Spinal cord (tissue), 10 donors: Measurements from ENCODE around the gene ZNF680. TPM values are rescaled to one million over a fixed set of nuclear protein-coding genes. Genes with fewer than 3 reads are reported as not detected.
"Not testable (repeated sequence)": the region's sequence is repeated elsewhere in the genome, so short reads cannot be mapped to it uniquely, and the experiment has no call there.

Experiments used
- DNase-seq, 6 donors: peaks; one replicate each; pipeline versions ENCODE4 v3.0.0 to v3.0.0-alpha.2; 2013 to 2015; ENCODE audit warnings: low spot score in 6 of 6, low read depth in 4 of 6
- H3K27ac ChIP-seq: one replicate; pipeline ENCODE4 v1.5.1; 2013; ENCODE audit warnings: low read depth, low read length, control low read depth
- H3K27me3 ChIP-seq: one replicate; pipeline ENCODE4 v1.6.1; 2013; ENCODE audit warnings: low read length; ENCODE audit not compliant: control insufficient read depth, insufficient read depth
- H3K36me3 ChIP-seq: one replicate; pipeline ENCODE4 v1.6.1; 2013; ENCODE audit warnings: low read length; ENCODE audit not compliant: control insufficient read depth, insufficient read depth
- H3K4me1 ChIP-seq: one replicate; pipeline ENCODE4 v1.6.1; 2013; ENCODE audit warnings: low read length; ENCODE audit not compliant: control insufficient read depth, insufficient read depth
- H3K4me3 ChIP-seq: one replicate; pipeline ENCODE4 v1.5.1; 2013; ENCODE audit warnings: low read depth, low read length, control low read depth
- H3K9me3 ChIP-seq: one replicate; pipeline ENCODE4 v1.6.1; 2013; ENCODE audit warnings: low read length; ENCODE audit not compliant: control insufficient read depth, insufficient read depth
- WGBS: methylation state at CpG from one replicate; pipeline ENCODE4 v1.1.5; 2013; ENCODE audit warnings: missing lambda C conversion rate; ENCODE audit not compliant: insufficient coverage; 5-methylcytosine and 5-hydroxymethylcytosine counted together
- polyA plus RNA-seq, 2 donors: library from polyadenylated mRNA; unstranded; fragments of 120-200 nt; gene quantifications; one replicate each; pipeline ENCODE4 v1.2.1, GENCODE V29; 2013; ENCODE audit not compliant: insufficient read length in 2 of 2
- total RNA-seq, 2 donors: library from RNA; depleted of rRNA in 1 of 2; stranded (reverse); fragments of 120-200 nt in 1 of 2; fragments of >200 nt in 1 of 2; gene quantifications; one replicate each; pipeline versions ENCODE4 v1.2.3 to v1.2.4, GENCODE V29; 2013 to 2014
- donor health status: healthy.

The ZNF680 gene
- total and polyA plus RNA-seq, 4 donors: 16.8 to 54.6 (median 18.7) TPM

- peaks cover 8% of the 10 kb centered on the region for H3K36me3 ChIP-seq
- no peak overlapping the region for H3K27ac ChIP-seq
- H3K27me3 ChIP-seq: no peaks in the 10 kb centered on the region
- H3K4me1 ChIP-seq: no peaks in the 10 kb centered on the region
- H3K9me3 ChIP-seq: peaks cover 1% of the 10 kb centered on the region
- no peak for DNase-seq
- no peak overlapping the region for H3K4me3 ChIP-seq
- WGBS: 100% methylated on average over 1 of the region's 4 CpGs
Measured at GRCh38 chr7:64558781-64559180, 4.1 kb downstream of the ZNF680 start.

- H3K4me1 ChIP-seq: no peaks in the 10 kb centered on the region
- no peak for DNase-seq
Measured at GRCh38 chr7:64558323-64558705, 4.6 kb downstream of the ZNF680 start.

GRCh38 chr7:64557601-64558322, 5.1 kb downstream of the ZNF680 start:
- Histone ChIP-seq H3K27ac (no peak overlapping the region), H3K27me3 (no peaks in the 10 kb centered on the region), H3K9me3 (peaks cover 1% of the 10 kb centered on the region), H3K4me3 (no peak overlapping the region), H3K4me1 (no peaks in the 10 kb centered on the region), H3K36me3 (peaks cover 10% of the 10 kb centered on the region)
- no peak for DNase-seq
- 97% methylated on average over 3 of the region's 8 CpGs for WGBS

More at GRCh38 chr7:64558323-64558705, 4.6 kb downstream of the ZNF680 start:
- no CpG with 5 or more reads among the region's 1 CpG for WGBS
- no peaks in the 10 kb centered on the region for H3K27me3 ChIP-seq
- H3K9me3 ChIP-seq: peaks cover 1% of the 10 kb centered on the region
- peaks cover 10% of the 10 kb centered on the region for H3K36me3 ChIP-seq
- no peak overlapping the region for H3K27ac ChIP-seq
- no peak overlapping the region for H3K4me3 ChIP-seq

GRCh38 chr7:64555046-64555445, 7.8 kb downstream of the ZNF680 start:
- Histone ChIP-seq H3K4me3 (no peak overlapping the region), H3K27me3 (no peaks in the 10 kb centered on the region), H3K36me3 (peaks cover 10% of the 10 kb centered on the region), H3K9me3 (peaks cover 1% of the 10 kb centered on the region), H3K27ac (no peak overlapping the region), H3K4me1 (no peaks in the 10 kb centered on the region)
- DNase-seq: no peak

- not testable (repeated sequence) for H3K4me1 ChIP-seq, DNase-seq, H3K27ac ChIP-seq, H3K9me3 ChIP-seq, H3K4me3 ChIP-seq, H3K27me3 ChIP-seq
- peaks cover 10% of the 10 kb centered on the region for H3K36me3 ChIP-seq
- WGBS: 95% methylated on average over 26 of the region's 28 CpGs
Measured at GRCh38 chr7:64554188-64554587, 8.7 kb downstream of the ZNF680 start.

GRCh38 chr7:64551375-64552142, 11.3 kb downstream of the ZNF680 start:
- H3K27me3 ChIP-seq: no peaks in the 10 kb centered on the region
- H3K4me3 ChIP-seq: no peak overlapping the region
- peaks cover 1% of the 10 kb centered on the region for H3K9me3 ChIP-seq

GRCh38 chr7:64544010-64544409, 18.9 kb downstream of the ZNF680 start:
- DNase-seq: no peak
- H3K4me3 ChIP-seq: no peak overlapping the region

More at GRCh38 chr7:64551375-64552142, 11.3 kb downstream of the ZNF680 start:
- Histone ChIP-seq H3K4me1 (no peaks in the 10 kb centered on the region), H3K36me3 (peaks cover 4% of the 10 kb centered on the region), H3K27ac (no peak overlapping the region)
- no peak for DNase-seq
- 86% methylated on average over 2 of the region's 6 CpGs for WGBS

GRCh38 chr7:64541438-64542359, 21.2 kb downstream of the ZNF680 start:
- H3K9me3 ChIP-seq: no peaks in the 10 kb centered on the region
- no peak overlapping the region for H3K27ac ChIP-seq
- peaks cover 6% of the 10 kb centered on the region for H3K36me3 ChIP-seq
- no peak for DNase-seq
- WGBS: 100% methylated on average over 5 of the region's 5 CpGs
- H3K27me3 ChIP-seq: no peaks in the 10 kb centered on the region
- H3K4me3 ChIP-seq: no peak overlapping the region
- H3K4me1 ChIP-seq: no peaks in the 10 kb centered on the region

More at GRCh38 chr7:64544010-64544409, 18.9 kb downstream of the ZNF680 start:
- no peaks in the 10 kb centered on the region for H3K27me3 ChIP-seq
- WGBS: 100% methylated on average over 1 of the region's 2 CpGs
- H3K9me3 ChIP-seq: no peaks in the 10 kb centered on the region
- H3K4me1 ChIP-seq: no peaks in the 10 kb centered on the region
- peaks cover 6% of the 10 kb centered on the region for H3K36me3 ChIP-seq
- H3K27ac ChIP-seq: no peak overlapping the region

- Histone ChIP-seq H3K9me3 (peaks cover 4% of the 10 kb centered on the region), H3K4me3 (no peak overlapping the region), H3K27me3 (no peaks in the 10 kb centered on the region), H3K36me3 (peaks cover 7% of the 10 kb centered on the region), H3K4me1 (no peaks in the 10 kb centered on the region), H3K27ac (no peak overlapping the region)
- DNase-seq: no peak
- WGBS: no CpG with 5 or more reads among the region's 3 CpGs
Measured at GRCh38 chr7:64533756-64534155, 29.1 kb downstream of the ZNF680 start.
